ENCODE results near the gene TTLL8.

The TTLL8 gene

DNA sequence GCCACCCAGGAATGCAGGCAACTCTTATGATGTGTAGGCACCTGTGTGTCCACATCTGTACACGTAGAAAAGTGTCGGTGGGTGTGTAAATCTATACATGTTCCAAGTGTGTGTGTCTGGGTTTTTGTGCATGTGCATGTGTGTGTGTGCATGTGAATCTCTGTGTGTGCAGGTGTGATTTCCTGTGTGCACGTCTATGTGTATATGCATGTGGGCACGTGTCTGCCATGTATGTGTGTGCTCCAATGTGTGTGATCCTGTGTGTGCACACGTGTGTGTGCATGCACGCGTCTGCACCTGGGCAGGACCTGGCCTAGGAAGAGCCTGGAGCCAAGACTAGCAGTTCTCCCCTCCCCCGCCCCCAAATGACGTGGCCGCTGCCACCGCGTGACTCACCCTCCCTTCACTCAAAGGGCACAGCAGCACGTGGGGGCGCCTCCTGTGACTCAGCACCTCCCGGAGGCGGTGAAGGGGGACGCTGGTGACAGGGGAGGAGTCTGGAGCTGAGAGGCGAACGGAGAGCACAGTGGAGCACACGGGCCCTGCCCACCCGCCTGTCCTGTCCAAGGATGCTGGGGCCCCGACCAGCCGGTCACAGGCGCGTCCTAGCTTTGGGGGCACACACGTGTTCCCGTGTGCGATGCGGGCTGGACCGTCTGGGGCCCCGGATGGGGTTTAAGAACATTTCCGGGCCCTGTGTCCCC lies 87.4 kb downstream of the TTLL8 start (continued):
- TF ChIP-seq, protein P1, sequence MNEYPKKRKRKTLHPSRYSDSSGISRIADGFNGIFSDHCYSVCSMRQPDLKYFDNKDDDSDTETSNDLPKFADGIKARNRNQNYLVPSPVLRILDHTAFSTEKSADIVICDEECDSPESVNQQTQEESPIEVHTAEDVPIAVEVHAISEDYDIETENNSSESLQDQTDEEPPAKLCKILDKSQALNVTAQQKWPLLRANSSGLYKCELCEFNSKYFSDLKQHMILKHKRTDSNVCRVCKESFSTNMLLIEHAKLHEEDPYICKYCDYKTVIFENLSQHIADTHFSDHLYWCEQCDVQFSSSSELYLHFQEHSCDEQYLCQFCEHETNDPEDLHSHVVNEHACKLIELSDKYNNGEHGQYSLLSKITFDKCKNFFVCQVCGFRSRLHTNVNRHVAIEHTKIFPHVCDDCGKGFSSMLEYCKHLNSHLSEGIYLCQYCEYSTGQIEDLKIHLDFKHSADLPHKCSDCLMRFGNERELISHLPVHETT (tag by site-specific recombination; IDR thresholded peaks at IDR 0.05) = peak; percentile 95
- no peak for TF ChIP-seq ZNF530 (tag by site-specific recombination; IDR thresholded peaks at IDR 0.05; ENCODE audit: low read depth)
- TF ChIP-seq ZIC2 (tag by site-specific recombination; IDR thresholded peaks at IDR 0.05) = peak; percentile 93
- no peak for TF ChIP-seq ZNF610 (tag by site-specific recombination; IDR thresholded peaks at IDR 0.05; ENCODE audit: borderline replicate concordance)
- TF ChIP-seq, protein P2, sequence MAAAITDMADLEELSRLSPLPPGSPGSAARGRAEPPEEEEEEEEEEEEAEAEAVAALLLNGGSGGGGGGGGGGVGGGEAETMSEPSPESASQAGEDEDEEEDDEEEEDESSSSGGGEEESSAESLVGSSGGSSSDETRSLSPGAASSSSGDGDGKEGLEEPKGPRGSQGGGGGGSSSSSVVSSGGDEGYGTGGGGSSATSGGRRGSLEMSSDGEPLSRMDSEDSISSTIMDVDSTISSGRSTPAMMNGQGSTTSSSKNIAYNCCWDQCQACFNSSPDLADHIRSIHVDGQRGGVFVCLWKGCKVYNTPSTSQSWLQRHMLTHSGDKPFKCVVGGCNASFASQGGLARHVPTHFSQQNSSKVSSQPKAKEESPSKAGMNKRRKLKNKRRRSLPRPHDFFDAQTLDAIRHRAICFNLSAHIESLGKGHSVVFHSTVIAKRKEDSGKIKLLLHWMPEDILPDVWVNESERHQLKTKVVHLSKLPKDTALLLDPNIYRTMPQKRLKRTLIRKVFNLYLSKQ (tag by site-specific recombination; IDR thresholded peaks at IDR 0.05; ENCODE audit: borderline replicate concordance) = no peak
- no peak for TF ChIP-seq ZNF223 (tag by site-specific recombination; IDR thresholded peaks at IDR 0.05)
- peak; percentile 36; the same call in 1 of the 2 replicates for TF ChIP-seq ZNF623 (tag by site-specific recombination; IDR thresholded peaks at IDR 0.05)
- no peak for TF ChIP-seq ZNF510 (tag by site-specific recombination; IDR thresholded peaks at IDR 0.05; ENCODE audit: insufficient replicate concordance)
- TF ChIP-seq SP2 (tag by site-specific recombination; IDR thresholded peaks at IDR 0.05) = peak; percentile 83
- TF ChIP-seq ZNF112 (tag by site-specific recombination; IDR thresholded peaks at IDR 0.05) = no peak
- TF ChIP-seq ZEB2 (tag by site-specific recombination; IDR thresholded peaks at IDR 0.05) = peak; percentile 98
- no peak for TF ChIP-seq YY1 (tag by site-specific recombination; IDR thresholded peaks at IDR 0.05)
- TF ChIP-seq SCRT2 (tag by site-specific recombination; IDR thresholded peaks at IDR 0.05) = no peak; the same call in 1 of the 2 replicates
- TF ChIP-seq, protein P3, sequence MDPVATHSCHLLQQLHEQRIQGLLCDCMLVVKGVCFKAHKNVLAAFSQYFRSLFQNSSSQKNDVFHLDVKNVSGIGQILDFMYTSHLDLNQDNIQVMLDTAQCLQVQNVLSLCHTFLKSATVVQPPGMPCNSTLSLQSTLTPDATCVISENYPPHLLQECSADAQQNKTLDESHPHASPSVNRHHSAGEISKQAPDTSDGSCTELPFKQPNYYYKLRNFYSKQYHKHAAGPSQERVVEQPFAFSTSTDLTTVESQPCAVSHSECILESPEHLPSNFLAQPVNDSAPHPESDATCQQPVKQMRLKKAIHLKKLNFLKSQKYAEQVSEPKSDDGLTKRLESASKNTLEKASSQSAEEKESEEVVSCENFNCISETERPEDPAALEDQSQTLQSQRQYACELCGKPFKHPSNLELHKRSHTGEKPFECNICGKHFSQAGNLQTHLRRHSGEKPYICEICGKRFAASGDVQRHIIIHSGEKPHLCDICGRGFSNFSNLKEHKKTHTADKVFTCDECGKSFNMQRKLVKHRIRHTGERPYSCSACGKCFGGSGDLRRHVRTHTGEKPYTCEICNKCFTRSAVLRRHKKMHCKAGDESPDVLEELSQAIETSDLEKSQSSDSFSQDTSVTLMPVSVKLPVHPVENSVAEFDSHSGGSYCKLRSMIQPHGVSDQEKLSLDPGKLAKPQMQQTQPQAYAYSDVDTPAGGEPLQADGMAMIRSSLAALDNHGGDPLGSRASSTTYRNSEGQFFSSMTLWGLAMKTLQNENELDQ (tag by site-specific recombination; IDR thresholded peaks at IDR 0.05; ENCODE audit: low read depth) = no peak
- peak; percentile 84 for TF ChIP-seq SP3 (tag by site-specific recombination; IDR thresholded peaks at IDR 0.05)
- TF ChIP-seq ZNF423 (tag by site-specific recombination; IDR thresholded peaks at IDR 0.05) = 0 out of 2 replicates have a peak, but pooled peaks have one; percentile 35
- TF ChIP-seq ZNF394 (tag by site-specific recombination; IDR thresholded peaks at IDR 0.05; ENCODE audit: borderline replicate concordance) = peak; percentile 43; the same call in 1 of the 2 replicates
- TF ChIP-seq, protein P4, sequence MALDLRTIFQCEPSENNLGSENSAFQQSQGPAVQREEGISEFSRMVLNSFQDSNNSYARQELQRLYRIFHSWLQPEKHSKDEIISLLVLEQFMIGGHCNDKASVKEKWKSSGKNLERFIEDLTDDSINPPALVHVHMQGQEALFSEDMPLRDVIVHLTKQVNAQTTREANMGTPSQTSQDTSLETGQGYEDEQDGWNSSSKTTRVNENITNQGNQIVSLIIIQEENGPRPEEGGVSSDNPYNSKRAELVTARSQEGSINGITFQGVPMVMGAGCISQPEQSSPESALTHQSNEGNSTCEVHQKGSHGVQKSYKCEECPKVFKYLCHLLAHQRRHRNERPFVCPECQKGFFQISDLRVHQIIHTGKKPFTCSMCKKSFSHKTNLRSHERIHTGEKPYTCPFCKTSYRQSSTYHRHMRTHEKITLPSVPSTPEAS (tag by site-specific recombination; IDR thresholded peaks at IDR 0.05) = peak; percentile 98
- TF ChIP-seq ZBTB7A (tag by site-specific recombination; IDR thresholded peaks at IDR 0.05; ENCODE audit: low read depth) = peak; percentile 97
- TF ChIP-seq ZNF24 (tag by site-specific recombination; IDR thresholded peaks at IDR 0.05) = peak; percentile 91
- TF ChIP-seq ZNF426 (tag by site-specific recombination; IDR thresholded peaks at IDR 0.05) = no peak
- TF ChIP-seq ZNF266 (tag by site-specific recombination; IDR thresholded peaks at IDR 0.05; ENCODE audit: low read depth) = no peak
- TF ChIP-seq, protein P5, sequence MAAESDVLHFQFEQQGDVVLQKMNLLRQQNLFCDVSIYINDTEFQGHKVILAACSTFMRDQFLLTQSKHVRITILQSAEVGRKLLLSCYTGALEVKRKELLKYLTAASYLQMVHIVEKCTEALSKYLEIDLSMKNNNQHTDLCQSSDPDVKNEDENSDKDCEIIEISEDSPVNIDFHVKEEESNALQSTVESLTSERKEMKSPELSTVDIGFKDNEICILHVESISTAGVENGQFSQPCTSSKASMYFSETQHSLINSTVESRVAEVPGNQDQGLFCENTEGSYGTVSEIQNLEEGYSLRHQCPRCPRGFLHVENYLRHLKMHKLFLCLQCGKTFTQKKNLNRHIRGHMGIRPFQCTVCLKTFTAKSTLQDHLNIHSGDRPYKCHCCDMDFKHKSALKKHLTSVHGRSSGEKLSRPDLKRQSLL (tag by site-specific recombination; IDR thresholded peaks at IDR 0.05) = peak; percentile 74; the same call in 1 of the 2 replicates
- no peak for TF ChIP-seq GLI4 (tag by site-specific recombination; IDR thresholded peaks at IDR 0.05)
- TF ChIP-seq, protein P6, sequence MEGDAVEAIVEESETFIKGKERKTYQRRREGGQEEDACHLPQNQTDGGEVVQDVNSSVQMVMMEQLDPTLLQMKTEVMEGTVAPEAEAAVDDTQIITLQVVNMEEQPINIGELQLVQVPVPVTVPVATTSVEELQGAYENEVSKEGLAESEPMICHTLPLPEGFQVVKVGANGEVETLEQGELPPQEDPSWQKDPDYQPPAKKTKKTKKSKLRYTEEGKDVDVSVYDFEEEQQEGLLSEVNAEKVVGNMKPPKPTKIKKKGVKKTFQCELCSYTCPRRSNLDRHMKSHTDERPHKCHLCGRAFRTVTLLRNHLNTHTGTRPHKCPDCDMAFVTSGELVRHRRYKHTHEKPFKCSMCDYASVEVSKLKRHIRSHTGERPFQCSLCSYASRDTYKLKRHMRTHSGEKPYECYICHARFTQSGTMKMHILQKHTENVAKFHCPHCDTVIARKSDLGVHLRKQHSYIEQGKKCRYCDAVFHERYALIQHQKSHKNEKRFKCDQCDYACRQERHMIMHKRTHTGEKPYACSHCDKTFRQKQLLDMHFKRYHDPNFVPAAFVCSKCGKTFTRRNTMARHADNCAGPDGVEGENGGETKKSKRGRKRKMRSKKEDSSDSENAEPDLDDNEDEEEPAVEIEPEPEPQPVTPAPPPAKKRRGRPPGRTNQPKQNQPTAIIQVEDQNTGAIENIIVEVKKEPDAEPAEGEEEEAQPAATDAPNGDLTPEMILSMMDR (tag by site-specific recombination; IDR thresholded peaks at IDR 0.05) = no peak; the same call in 1 of the 2 replicates

Data from HEK293 (cell line).